CMK (cell line): ENCODE data around the gene PLCD4.
A peak's percentile ranks its signal among the peaks of the same experiment; 100 is the strongest.

ENCODE experiments used
- DNase-seq: peaks from one replicate; pipeline ENCODE4 v3.0.0-alpha.2; 2010; ENCODE audit warnings: low read depth

Gene PLCD4

DNA sequence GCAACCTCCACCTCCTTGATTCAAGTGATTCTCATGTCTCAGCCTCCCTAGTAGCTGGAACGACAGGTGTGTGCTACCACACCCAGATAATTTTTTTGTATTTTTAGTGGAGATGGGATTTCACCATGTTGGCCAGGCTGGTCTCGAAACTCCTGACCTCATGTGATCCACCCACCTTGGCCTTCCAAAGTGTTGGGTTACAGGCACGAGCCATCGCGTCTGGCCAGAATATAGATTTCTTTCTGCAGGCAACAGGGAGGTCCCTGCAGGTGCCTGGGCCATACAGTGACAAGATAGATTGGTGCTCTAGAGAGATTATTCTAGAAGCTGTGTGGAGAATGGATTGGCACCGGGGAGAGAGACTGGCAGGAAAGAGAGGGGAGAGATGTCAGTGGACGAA, 13.3 kb downstream of the PLCD4 start:
- DNase-seq = no peak

DNA sequence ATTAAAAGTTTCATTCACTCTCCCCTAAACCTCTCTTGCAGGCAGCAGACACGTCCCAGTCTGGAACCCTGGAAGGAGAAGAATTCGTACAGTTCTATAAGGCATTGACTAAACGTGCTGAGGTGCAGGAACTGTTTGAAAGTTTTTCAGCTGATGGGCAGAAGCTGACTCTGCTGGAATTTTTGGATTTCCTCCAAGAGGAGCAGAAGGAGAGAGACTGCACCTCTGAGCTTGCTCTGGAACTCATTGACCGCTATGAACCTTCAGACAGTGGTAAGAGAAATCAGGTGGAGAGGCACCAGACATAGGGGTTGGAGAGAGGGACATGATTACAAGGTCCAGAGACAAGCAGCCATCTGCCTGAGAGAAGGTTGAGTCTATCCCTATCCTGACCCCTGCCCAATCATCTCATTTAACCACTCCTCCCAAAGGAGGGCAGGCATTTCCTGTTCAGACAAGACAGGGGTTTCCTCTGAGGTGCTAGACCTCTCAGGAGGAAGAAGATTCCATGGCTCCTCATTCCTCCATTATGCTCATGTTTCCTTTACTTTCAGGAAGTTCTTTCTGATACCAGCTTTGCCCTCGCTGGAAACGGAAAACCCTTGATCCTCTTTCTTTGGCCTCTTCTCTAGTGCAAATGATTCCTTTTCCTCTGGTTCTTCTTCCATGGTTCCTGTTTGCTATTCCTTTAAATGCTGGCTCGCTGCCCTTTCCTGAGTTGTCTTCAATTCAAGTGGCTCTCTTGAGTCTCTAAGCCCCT, 15.1 kb downstream of the PLCD4 start:
- DNase-seq = no peak

- DNase-seq = no peak
Observed at GRCh38 chr2:218623366-218623705, 15.6 kb downstream of the PLCD4 start.

DNA sequence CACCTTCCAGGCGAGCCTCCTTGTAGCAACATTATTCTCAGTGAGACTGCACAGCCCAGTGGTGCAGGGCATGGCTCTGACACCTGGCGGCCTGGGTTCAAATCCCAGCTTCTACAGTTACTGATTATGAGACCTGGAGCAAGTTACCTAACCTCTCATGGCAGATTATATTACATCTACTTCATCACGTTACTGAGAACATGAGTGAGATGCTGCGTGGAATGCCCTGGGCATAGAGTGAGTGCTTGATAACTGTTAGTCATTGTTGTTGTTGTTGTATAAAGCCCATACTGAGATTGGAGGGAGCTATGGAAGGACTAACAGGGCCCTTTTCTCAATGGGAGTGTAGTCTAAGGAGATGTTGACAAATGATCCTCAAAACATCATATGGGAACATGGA, 18.7 kb downstream of the PLCD4 start:
- no peak for DNase-seq

- no peak for DNase-seq
Observed at GRCh38 chr2:218627939-218628338, 20.2 kb downstream of the PLCD4 start.

GRCh38 chr2:218631837-218632236, 24.1 kb downstream of the PLCD4 start:
- no peak for DNase-seq

DNA sequence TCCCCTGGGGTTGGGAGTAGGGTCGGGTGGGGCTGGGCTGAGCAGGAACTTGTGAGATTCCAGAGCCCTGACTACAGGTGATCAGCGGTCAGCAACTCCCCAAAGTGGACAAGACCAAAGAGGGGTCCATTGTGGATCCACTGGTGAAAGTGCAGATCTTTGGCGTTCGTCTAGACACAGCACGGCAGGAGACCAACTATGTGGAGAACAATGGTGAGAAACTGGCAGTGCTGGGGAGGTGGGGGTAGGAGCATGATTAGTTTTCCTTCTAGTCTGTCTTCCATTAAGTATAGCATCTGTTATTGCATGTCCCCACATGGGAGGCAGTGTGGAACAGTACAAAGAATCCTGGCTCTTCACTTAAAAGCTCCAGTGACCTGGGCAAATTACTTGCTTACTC, 28.0 kb downstream of the PLCD4 start:
- no peak for DNase-seq

GRCh38 chr2:218638372-218638771, 30.7 kb downstream of the PLCD4 start:
- DNase-seq = no peak

DNA sequence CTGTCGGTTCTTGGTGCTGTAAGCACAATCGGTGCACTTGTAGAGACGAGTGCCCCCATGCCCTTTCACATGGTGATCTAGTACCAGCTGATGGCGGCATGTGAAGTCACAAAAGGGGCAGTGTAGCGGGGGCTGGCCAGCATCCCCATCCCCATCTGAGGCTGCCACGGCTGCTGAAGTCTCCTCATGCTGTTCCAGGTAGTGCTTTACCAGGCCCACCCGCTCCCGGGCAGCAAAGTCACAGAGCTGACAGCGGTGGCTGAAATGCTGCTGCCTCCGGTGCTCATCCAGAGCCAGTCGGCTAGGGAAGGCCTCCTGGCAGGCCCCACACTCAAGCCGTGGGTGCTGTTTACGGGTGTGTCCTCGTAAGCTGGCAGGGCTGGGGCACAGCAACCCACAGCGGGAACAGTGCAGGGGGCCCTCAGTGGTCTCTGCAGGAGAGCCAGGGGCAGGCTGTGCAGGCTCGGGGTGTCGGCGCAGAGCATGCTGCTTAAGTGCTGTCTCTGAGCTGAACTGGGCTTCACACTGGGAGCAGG, 34.5 kb downstream of the PLCD4 start:
- no peak for DNase-seq

DNA sequence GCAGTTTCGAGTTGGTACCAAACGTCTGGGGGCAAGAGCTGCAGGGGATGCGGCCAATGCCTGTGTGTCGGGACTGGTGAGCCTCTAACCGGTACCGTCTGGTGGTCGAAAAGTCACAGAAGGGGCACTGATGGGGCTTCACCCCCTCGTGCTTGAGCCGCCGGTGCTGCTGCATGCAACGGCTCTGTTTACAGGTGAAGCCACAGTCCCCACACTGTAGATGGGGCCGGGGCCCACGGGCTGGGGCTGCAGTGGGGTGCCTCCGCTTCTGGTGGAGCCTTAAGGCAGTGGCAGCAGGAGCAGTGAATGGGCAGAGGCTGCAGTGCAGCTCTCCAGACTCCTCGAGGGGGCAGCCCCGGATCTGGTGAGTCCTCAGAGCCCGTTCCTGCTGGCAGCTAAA, 35.1 kb downstream of the PLCD4 start:
- DNase-seq = no peak

- no peak for DNase-seq
Observed at GRCh38 chr2:218643751-218644310, 36.1 kb downstream of the PLCD4 start.

- no peak for DNase-seq
Observed at GRCh38 chr2:218644721-218645120, 37.0 kb downstream of the PLCD4 start.

- DNase-seq = no peak
Observed at GRCh38 chr2:218645126-218645525, 37.4 kb downstream of the PLCD4 start.

DNA sequence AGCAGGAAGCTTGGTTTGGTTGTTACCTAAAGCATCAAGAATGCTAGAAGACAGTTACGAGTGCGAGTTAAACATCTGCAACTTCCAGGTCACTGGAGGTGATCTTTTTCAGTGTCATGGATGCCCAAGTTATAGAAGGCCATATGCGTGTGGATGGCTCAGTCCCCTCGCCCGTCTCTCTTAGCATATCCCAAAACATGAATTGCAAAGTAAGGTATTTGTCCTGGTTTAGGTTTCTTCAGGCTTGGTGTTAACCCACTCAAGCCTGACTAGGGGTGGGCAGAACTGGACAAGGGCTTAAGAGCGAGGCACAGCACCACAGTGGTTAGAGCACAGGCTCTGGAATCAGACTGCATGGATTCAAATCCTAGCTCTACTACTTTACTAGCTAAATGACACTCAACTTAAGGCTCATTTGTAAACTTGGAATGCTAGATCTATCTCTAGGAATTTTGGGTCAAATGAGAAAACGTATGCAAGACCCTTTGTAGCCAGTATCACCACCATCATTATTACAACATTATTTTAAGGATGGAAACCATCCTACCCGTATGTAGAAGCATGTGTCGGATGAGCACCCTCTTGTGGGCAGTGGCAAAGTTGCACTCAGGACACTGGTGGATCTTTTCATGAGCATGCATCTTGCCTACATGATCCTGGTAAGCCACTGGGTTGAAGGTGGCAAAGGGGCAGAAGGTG, 40.5 kb downstream of the PLCD4 start:
- DNase-seq = peak; percentile 33

- DNase-seq = no peak
Observed at GRCh38 chr2:218648787-218649100, 41.0 kb downstream of the PLCD4 start.

- no peak for DNase-seq
Observed at GRCh38 chr2:218655751-218656150, 48.1 kb downstream of the PLCD4 start.

- DNase-seq = peak; percentile 25
Observed at GRCh38 chr2:218658671-218659257, 51.1 kb downstream of the PLCD4 start.

DNA sequence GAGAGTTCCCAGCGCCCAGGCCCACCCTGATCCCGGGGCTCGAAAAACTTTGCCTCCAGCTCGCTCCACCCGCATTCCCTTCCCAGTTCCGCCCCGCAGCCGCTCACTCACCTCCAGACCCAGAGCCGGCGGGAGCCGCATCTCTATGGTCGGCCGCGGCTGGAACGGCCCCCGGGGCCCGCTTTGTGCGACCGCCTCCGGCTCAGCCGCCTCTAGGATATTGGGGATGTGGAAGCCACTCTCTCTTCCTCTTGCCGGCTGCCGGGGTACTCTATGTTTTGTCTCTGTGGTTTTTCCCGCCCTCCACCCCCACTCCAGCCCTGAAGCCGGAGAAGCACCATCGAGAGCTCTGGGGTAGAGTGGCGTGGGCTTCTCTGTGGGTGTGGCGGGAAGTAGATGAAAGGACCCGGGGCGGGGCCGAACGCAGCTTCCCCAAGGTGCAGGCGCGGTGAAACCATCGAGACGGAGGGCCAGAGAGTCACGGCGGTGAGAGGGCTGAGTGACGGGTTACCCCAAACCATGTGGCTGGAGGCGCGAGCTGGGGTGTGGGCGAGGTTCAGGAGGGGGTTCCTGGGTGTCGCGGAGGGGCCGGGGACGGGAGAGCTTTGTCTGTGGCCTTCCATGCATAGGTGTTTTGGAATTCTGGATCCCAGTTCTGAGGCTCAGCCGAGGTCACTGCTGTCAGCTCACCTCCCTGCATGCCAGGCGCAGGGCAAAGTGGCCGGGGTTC, 51.7 kb downstream of the PLCD4 start, which contains the start of the genes BCS1L and ZNF142:
Gene BCS1L, plus strand, starts transcription at position 426 of the 730 bp plus-strand sequence. CDS start 1,305 bp downstream, outside the sequence.
Gene ZNF142, minus strand, starts transcription at position 366 of the 730 bp plus-strand sequence. CDS start 3,194 bp downstream, outside the sequence.
- peak; percentile 88 for DNase-seq

DNA sequence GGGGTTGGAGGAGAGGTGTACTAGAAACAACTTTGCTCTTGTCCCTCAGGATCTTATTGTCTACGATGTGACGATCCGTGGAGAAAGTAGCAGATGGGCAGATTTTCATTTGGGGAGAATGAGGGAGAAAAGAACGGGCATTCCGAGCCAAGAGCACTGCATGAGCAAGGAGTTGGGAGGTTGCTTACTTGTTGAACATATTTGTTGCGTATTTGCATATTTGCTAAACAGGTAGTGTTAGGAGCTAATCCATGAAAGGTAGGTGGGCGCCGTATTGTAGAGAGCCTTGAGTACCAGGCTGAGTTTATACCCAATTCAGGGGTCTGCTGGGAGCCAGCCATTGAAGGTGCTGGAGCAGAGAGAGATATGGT, 52.3 kb downstream of the PLCD4 start:
- no peak for DNase-seq

DNA sequence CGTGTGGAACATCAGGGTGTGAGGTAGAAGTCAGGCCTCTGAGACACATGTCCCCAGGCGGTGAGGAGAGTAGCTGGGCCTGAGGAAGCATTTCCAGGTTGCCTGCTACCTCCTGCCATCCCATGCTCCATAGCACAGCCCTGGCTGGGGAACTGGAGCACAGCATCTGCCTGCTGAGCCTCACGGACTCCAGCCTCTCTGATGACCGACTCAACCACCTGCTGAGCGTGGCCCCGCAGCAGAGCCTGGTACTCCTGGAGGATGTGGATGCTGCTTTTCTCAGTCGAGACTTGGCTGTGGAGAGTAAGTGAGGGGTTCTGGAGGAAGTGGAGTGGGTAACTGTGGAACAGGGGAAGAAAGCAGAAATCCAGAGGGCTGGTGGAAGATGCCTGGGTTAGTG, 54.7 kb downstream of the PLCD4 start:
- no peak for DNase-seq

- no peak for DNase-seq
Observed at GRCh38 chr2:218662827-218663226, 55.1 kb downstream of the PLCD4 start.

- no peak for DNase-seq
Observed at GRCh38 chr2:218663901-218664300, 56.2 kb downstream of the PLCD4 start.
